Measurements from ENCODE around the gene SERPINB1.
A peak's percentile ranks its signal among the peaks of the same experiment; 100 is the strongest.

The SERPINB1 gene

GRCh38 chr6:2793534-2794151 lies 48.0 kb downstream of the SERPINB1 start:
- peak in 1 of 2 donors; percentile 6 for DNase-seq (ENCODE audit: low read depth in 2 of 2)

- DNase-seq (ENCODE audit: low read depth in 2 of 2): no peak
Measured at GRCh38 chr6:2792330-2793110, 49.1 kb downstream of the SERPINB1 start.

GRCh38 chr6:2791450-2791974 lies 50.2 kb downstream of the SERPINB1 start:
- no peak for DNase-seq (ENCODE audit: low read depth in 2 of 2)

- peak; percentile 11 to 29 for DNase-seq (ENCODE audit: low read depth in 2 of 2)
Measured at GRCh38 chr6:2790588-2791449, 50.8 kb downstream of the SERPINB1 start.

GRCh38 chr6:2786269-2786668 lies 55.4 kb downstream of the SERPINB1 start:
- DNase-seq (ENCODE audit: low read depth in 2 of 2): no peak

GRCh38 chr6:2784930-2785329 lies 56.7 kb downstream of the SERPINB1 start:
- DNase-seq (ENCODE audit: low read depth in 2 of 2): no peak

- DNase-seq (ENCODE audit: low read depth in 2 of 2): no peak
Measured at GRCh38 chr6:2784061-2784460, 57.6 kb downstream of the SERPINB1 start.

- DNase-seq (ENCODE audit: low read depth in 2 of 2): no peak
Measured at GRCh38 chr6:2783188-2783963, 58.3 kb downstream of the SERPINB1 start.

- no peak for DNase-seq (ENCODE audit: low read depth in 2 of 2)
Measured at GRCh38 chr6:2782825-2783187, 58.9 kb downstream of the SERPINB1 start.

- no peak for DNase-seq (ENCODE audit: low read depth in 2 of 2)
Measured at GRCh38 chr6:2782356-2782708, 59.3 kb downstream of the SERPINB1 start.

Measured in activated CD4-positive, alpha-beta T cell treated with anti-CD3 and anti-CD28 coated beads for 24 hours (primary cell).